ENCODE data around the gene CYP46A1. TPM values are rescaled to one million over a fixed set of nuclear protein-coding genes. Genes with fewer than 3 reads are reported as not detected.

Gene CYP46A1
- total and polyA plus RNA-seq, 2 donors (not counting 1 experiment from before 2014, with no cell fraction given): 0.27 to 0.28 TPM

- DNase-seq (no peak), ATAC-seq (ENCODE audit: low read depth) (no peak)
- Mint-ChIP-seq H3K27me3 (peaks cover 51% of the 10 kb centered on the region), H3K4me1 (peaks cover 3% of the 10 kb centered on the region), H3K9me3 (ENCODE audit: insufficient read depth) (no peaks in the 10 kb centered on the region), H3K4me3 (no peak overlapping the region), H3K27ac (no peak overlapping the region)
- no peak overlapping the region for H3K9ac ChIP-seq (ENCODE audit: low read length)
- no peak overlapping the region for H3K27ac ChIP-seq (ENCODE audit: low read length in 2 of 2)
- no peaks in the 10 kb centered on the region for H3K36me3 ChIP-seq (replicated peaks in 1 of 2; ENCODE audit: control extremely low read depth in 1 of 2, control insufficient read depth in 1 of 2, extremely low read depth in 1 of 2, insufficient read depth in 2 of 2, low read length in 1 of 2)
- H3K27me3 ChIP-seq (replicated peaks in 1 of 4; ENCODE audit: control extremely low read depth in 1 of 4, control insufficient read depth in 3 of 4, insufficient read depth in 4 of 4, low read length in 3 of 4): peaks cover 0 to 44% (median 16%) of the 10 kb centered on the region in 4 experiments
- TF ChIP-seq EZH2 (IDR thresholded peaks at IDR 0.05; ENCODE audit: borderline replicate concordance, insufficient read depth, low read depth, low read length, poor library complexity, severe bottlenecking): no peak
- no peak for TF ChIP-seq CTCF (IDR thresholded peaks at IDR 0.05)
- CTCF ChIA-PET: interaction anchor here (1.1 kb wide), 1 partner anchor 23 kb away, joined by 3 read pairs; no protein-coding TSS in a partner anchor
- no peak overlapping the region for H2AFZ ChIP-seq (ENCODE audit: insufficient read depth, low read depth, low read length, poor library complexity, severe bottlenecking)
- H3K4me1 ChIP-seq (ENCODE audit: control insufficient read depth in 2 of 2, insufficient read depth in 2 of 2, low read length in 2 of 2): peaks cover 3 to 17% of the 10 kb centered on the region in 2 donors
- intact Hi-C loops (cut with micrococcal nuclease): no loop called here
- no peaks in the 10 kb centered on the region for H3K79me2 ChIP-seq (ENCODE audit: control insufficient read depth, insufficient read depth, low read length)
- POLR2A ChIA-PET: no interaction called here
- H3K4me2 ChIP-seq (replicated peaks; ENCODE audit: low read depth, low read length, poor library complexity, severe bottlenecking): no peak overlapping the region
- no peaks in the 10 kb centered on the region for H4K20me1 ChIP-seq (ENCODE audit: control insufficient read depth, insufficient read depth, low read length, poor library complexity, severe bottlenecking)
- no peak overlapping the region for H3K4me3 ChIP-seq (ENCODE audit: control extremely low read depth in 1 of 5, extremely low read depth in 1 of 5, insufficient read depth in 1 of 5, low read depth in 2 of 5, low read length in 4 of 5)
- peaks cover 0 to 21% (median 0%) of the 10 kb centered on the region in 3 donors for H3K9me3 ChIP-seq (ENCODE audit: control extremely low read depth in 1 of 3, control insufficient read depth in 2 of 3, insufficient read depth in 1 of 3, low read length in 2 of 3)
- WGBS (ENCODE audit: insufficient coverage): 92% methylated on average over 10 of the region's 11 CpGs
Observed at GRCh38 chr14:99689266-99690236, 5.5 kb downstream of the CYP46A1 start.

GRCh38 chr14:99690636-99691035 lies 6.5 kb downstream of the CYP46A1 start:
- peaks cover 3% of the 10 kb centered on the region for H3K4me1 Mint-ChIP-seq
- Histone ChIP-seq H2AFZ (ENCODE audit: insufficient read depth, low read depth, low read length, poor library complexity, severe bottlenecking) (no peak overlapping the region), H3K4me2 (replicated peaks; ENCODE audit: low read depth, low read length, poor library complexity, severe bottlenecking) (no peak overlapping the region), H3K79me2 (ENCODE audit: control insufficient read depth, insufficient read depth, low read length) (no peaks in the 10 kb centered on the region), H3K9me3 (ENCODE audit: control extremely low read depth in 1 of 3, control insufficient read depth in 2 of 3, insufficient read depth in 1 of 3, low read length in 2 of 3) (peaks cover 0 to 21% (median 0%) of the 10 kb centered on the region in 3 donors), H3K36me3 (replicated peaks in 1 of 2; ENCODE audit: control extremely low read depth in 1 of 2, control insufficient read depth in 1 of 2, extremely low read depth in 1 of 2, insufficient read depth in 2 of 2, low read length in 1 of 2) (no peaks in the 10 kb centered on the region), H3K4me3 (ENCODE audit: control extremely low read depth in 1 of 5, extremely low read depth in 1 of 5, insufficient read depth in 1 of 5, low read depth in 2 of 5, low read length in 4 of 5) (no peak overlapping the region), H3K9ac (ENCODE audit: low read length) (no peak overlapping the region), H3K4me1 (ENCODE audit: control insufficient read depth in 2 of 2, insufficient read depth in 2 of 2, low read length in 2 of 2) (peaks cover 0 to 14% of the 10 kb centered on the region in 2 donors), H4K20me1 (ENCODE audit: control insufficient read depth, insufficient read depth, low read length, poor library complexity, severe bottlenecking) (no peaks in the 10 kb centered on the region), H3K27me3 (replicated peaks in 1 of 4; ENCODE audit: control extremely low read depth in 1 of 4, control insufficient read depth in 3 of 4, insufficient read depth in 4 of 4, low read length in 3 of 4) (peaks cover 0 to 40% (median 14%) of the 10 kb centered on the region in 4 experiments), H3K27ac (ENCODE audit: low read length in 2 of 2) (no peak overlapping the region)
- H3K9me3 Mint-ChIP-seq (ENCODE audit: insufficient read depth): no peaks in the 10 kb centered on the region
- ATAC-seq (ENCODE audit: low read depth) (no peak), DNase-seq (no peak)
- no peak overlapping the region for H3K27ac Mint-ChIP-seq
- CTCF ChIA-PET: no interaction called here
- intact Hi-C loops (cut with micrococcal nuclease): no loop called here
- WGBS (ENCODE audit: insufficient coverage): no CpG with 5 or more reads among the region's 5 CpGs
- peaks cover 54% of the 10 kb centered on the region for H3K27me3 Mint-ChIP-seq
- H3K4me3 Mint-ChIP-seq: no peak overlapping the region
- POLR2A ChIA-PET: no interaction called here
- TF ChIP-seq EZH2 (IDR thresholded peaks at IDR 0.05; ENCODE audit: borderline replicate concordance, insufficient read depth, low read depth, low read length, poor library complexity, severe bottlenecking) (no peak), CTCF (IDR thresholded peaks at IDR 0.05) (no peak)

All from B cell (primary cell).